HepG2 (cell line): Measurements from ENCODE around the gene POMP. TPM values are rescaled to one million over a fixed set of nuclear protein-coding genes. Genes with fewer than 3 reads are reported as not detected.

Experiments
- ATAC-seq: fragments of 200-7000 bp; cut with Tn5 transposase; 3 replicates; pipeline ENCODE4 v1.9.1; 2020; ENCODE audit warnings: mild to moderate bottlenecking, moderate library complexity
- BruUV-seq: library from RNA; stranded (reverse); fragments of 400-500 nt; replicated peaks from 2 replicates; lab custom pipeline; 2021; lab: Mats Ljungman, UMichigan
- CTCF ChIA-PET: fragments of 300-600 bp; formaldehyde crosslinking; extraction: SDS; loops from one replicate; lab custom pipeline; 2021; ENCODE audit warnings: low total read pairs, inconsistent platforms, low intra/inter-chr PET ratio; lab: Yijun Ruan, JAX
- POLR2A ChIA-PET: fragments of 350-600 bp; sonication (Branson Sonifier 250); formaldehyde crosslinking; loops from one replicate; lab custom pipeline; 2020; ENCODE audit warnings: antibody characterized with exemption, inconsistent platforms; lab: Yijun Ruan, JAX
- DNase-seq: peaks from one replicate; pipeline ENCODE4 v3.0.0-alpha.2; 2015; ENCODE audit warnings: low spot score
- FAIRE-seq: peaks from 3 replicates; lab custom pipeline; 2011; peaks lifted over from hg19 to GRCh38; lab: Jason Lieb, UNC
- H2AFZ ChIP-seq: one replicate; pipeline ENCODE4 v1.6.1; 2011; ENCODE audit warnings: low read length, inconsistent platforms
- H3K27ac ChIP-seq: fragments of 300-600 bp; 3 replicates; pipeline ENCODE4 v1.8.0; 2011; ENCODE audit warnings: mixed run types, mild to moderate bottlenecking, mixed read lengths, low read length, inconsistent platforms; ENCODE audit not compliant: insufficient read depth; ENCODE audit errors: extremely low read length
- H3K27me3 ChIP-seq, 2 experiments: fragments of 200-600 bp in 1 of 2; 2 replicates in 1 of 2; 3 replicates in 1 of 2; pipeline versions ENCODE4 v1.6.0 to v1.8.0; 2011; ENCODE audit warnings: low read length in 2 of 2, mild to moderate bottlenecking in 2 of 2, moderate library complexity in 2 of 2, inconsistent platforms in 1 of 2; ENCODE audit not compliant: insufficient read depth in 2 of 2, control insufficient read depth in 1 of 2
- H3K36me3 ChIP-seq, 2 experiments: fragments of 200-600 bp in 1 of 2; replicated peaks in 1 of 2; 2 replicates in 1 of 2; 3 replicates in 1 of 2; pipeline versions ENCODE4 v1.5.1 to v1.8.0; 2011; ENCODE audit warnings: low read length in 2 of 2, inconsistent platforms in 1 of 2; ENCODE audit not compliant: insufficient read depth in 2 of 2, control insufficient read depth in 1 of 2
- H3K4me1 ChIP-seq: 2 replicates; pipeline ENCODE4 v1.5.1; 2012; ENCODE audit warnings: low read length, inconsistent platforms; ENCODE audit not compliant: insufficient read depth
- H3K4me2 ChIP-seq: 2 replicates; pipeline ENCODE4 v1.6.0; 2011; ENCODE audit warnings: low read depth, low read length, inconsistent platforms
- H3K4me3 ChIP-seq, 3 experiments: fragments of 200-600 bp in 1 of 3; sonication (generic), shearing (Covaris generic) in 1 of 3; replicated peaks in 1 of 3; 2 replicates each; pipeline ENCODE4 v1.5.1; 2011 to 2016; ENCODE audit warnings: low read length in 3 of 3, inconsistent platforms in 2 of 3, low read depth in 2 of 3, mild to moderate bottlenecking in 2 of 3, control low read depth in 1 of 3, mixed read lengths in 1 of 3; ENCODE audit not compliant: insufficient read depth in 1 of 3
- H3K79me2 ChIP-seq: one replicate; pipeline ENCODE4 v1.6.1; 2011; ENCODE audit warnings: low read length, inconsistent platforms; ENCODE audit not compliant: insufficient read depth
- H3K9ac ChIP-seq: 2 replicates; pipeline ENCODE4 v1.6.0; 2011; ENCODE audit warnings: mild to moderate bottlenecking, low read depth, low read length, inconsistent platforms; ENCODE audit not compliant: insufficient read depth
- H3K9me3 ChIP-seq: 2 replicates; pipeline ENCODE4 v1.5.1; 2012; ENCODE audit warnings: mild to moderate bottlenecking, low read length
- H4K20me1 ChIP-seq: 2 replicates; pipeline ENCODE4 v1.6.0; 2011; ENCODE audit warnings: inconsistent platforms, mild to moderate bottlenecking, low read length, moderate library complexity; ENCODE audit not compliant: insufficient read depth
- FLYWCH1 ChIP-seq: sonication (generic); formaldehyde crosslinking; IDR thresholded peaks from 2 replicates; pipeline ENCODE4 v1.8.1; 2023; ENCODE audit warnings: mild to moderate bottlenecking, missing genetic modification reagents
- FOXK2 ChIP-seq: fragments of 450-650 bp; IDR thresholded peaks from 2 replicates; pipeline ENCODE4 v1.6.1; 2016
- IRF2 ChIP-seq: IDR thresholded peaks from 2 replicates; pipeline ENCODE4 v1.6.1; 2018; ENCODE audit warnings: missing genetic modification reagents, missing compliant biosample characterization
- NCOA2 ChIP-seq: sonication (generic); formaldehyde crosslinking; IDR thresholded peaks from 2 replicates; pipeline ENCODE4 v1.8.0; 2022; ENCODE audit warnings: inconsistent platforms
- RBFOX2 ChIP-seq: fragments of 200-400 bp; formaldehyde crosslinking; IDR thresholded peaks from 2 replicates; pipeline ENCODE4 v1.6.1; 2017; ENCODE audit warnings: low read depth, mild to moderate bottlenecking, low read length
- ZMYM3 ChIP-seq: sonication (generic); formaldehyde crosslinking; IDR thresholded peaks from 2 replicates; pipeline ENCODE4 v1.5.1; 2020; ENCODE audit warnings: mild to moderate bottlenecking, missing genetic modification reagents
- ZNF326 ChIP-seq: sonication (generic); formaldehyde crosslinking; IDR thresholded peaks from 2 replicates; pipeline ENCODE4 v1.4.0; 2020; ENCODE audit warnings: missing genetic modification reagents, borderline replicate concordance
- ZNF777 ChIP-seq: sonication (generic); formaldehyde crosslinking; IDR thresholded peaks from 2 replicates; pipeline ENCODE4 v1.4.0; 2020; ENCODE audit warnings: missing genetic modification reagents
- WGBS: methylation state at CpG from one replicate; pipeline ENCODE4 v1.1.6; 2017; ENCODE audit warnings: low lambda C conversion rate; 5-methylcytosine and 5-hydroxymethylcytosine counted together
- in situ Hi-C: cut with HindIII; loops from 2 replicates; pipeline ENCODE4 v1.10.0; 2017; ENCODE audit warnings: low pct_unique_long_range_greater_than_20kb; ENCODE audit not compliant: extremely low pct_ligation_motif_present
- intact Hi-C: fragments of 100-400 bp; cut with micrococcal nuclease; formaldehyde crosslinking; loops from one replicate; pipeline ENCODE4 v1.10.0; 2022; ENCODE audit not compliant: unreplicated experiment
- polyA plus RNA-seq, 8 experiments: library from polyadenylated mRNA; depleted of rRNA in 3 of 8; stranded (reverse) in 7 of 8; unstranded in 1 of 8; fragments of >200 nt; fragmentation: Illumina TruSeq in 4 of 8; extraction: Trizol in 4 of 8; gene quantifications; 2 replicates each; pipeline versions ENCODE4 v1.2.1 to v1.2.3, GENCODE V29; 2011 to 2016; ENCODE audit warnings: low read depth in 4 of 8, missing spikeins in 1 of 8, mixed read lengths in 1 of 8; ENCODE audit not compliant: insufficient read depth in 1 of 8
- total RNA-seq, 5 experiments: library from RNA; depleted of rRNA; stranded (reverse); fragments of >200 nt; fragmentation: Illumina TruSeq; extraction: Trizol; gene quantifications; 2 replicates each; pipeline ENCODE4 v1.2.3, GENCODE V29; 2016; ENCODE audit warnings: low read depth in 1 of 5
- TF ChIP-seq, protein P1 (sequence below): sonication (generic); formaldehyde crosslinking; IDR thresholded peaks from 2 replicates; pipeline ENCODE4 v1.5.0; 2020; ENCODE audit warnings: missing genetic modification reagents
- TF ChIP-seq, protein P2 (sequence below): sonication (generic); formaldehyde crosslinking; IDR thresholded peaks from 2 replicates; pipeline ENCODE4 v1.4.0; 2020; ENCODE audit warnings: low read depth, mild to moderate bottlenecking, missing genetic modification reagents
- TF ChIP-seq, protein P3 (sequence below): sonication (generic); formaldehyde crosslinking; IDR thresholded peaks from 2 replicates; pipeline ENCODE4 v1.4.0; 2020; ENCODE audit warnings: mild to moderate bottlenecking, missing genetic modification reagents

Gene POMP
- total and polyA plus RNA-seq, 2 of the 13 experiments (the other 11 are each of a cell fraction or from before 2014, with no cell fraction given), result 30.6 to 118 TPM

DNA sequence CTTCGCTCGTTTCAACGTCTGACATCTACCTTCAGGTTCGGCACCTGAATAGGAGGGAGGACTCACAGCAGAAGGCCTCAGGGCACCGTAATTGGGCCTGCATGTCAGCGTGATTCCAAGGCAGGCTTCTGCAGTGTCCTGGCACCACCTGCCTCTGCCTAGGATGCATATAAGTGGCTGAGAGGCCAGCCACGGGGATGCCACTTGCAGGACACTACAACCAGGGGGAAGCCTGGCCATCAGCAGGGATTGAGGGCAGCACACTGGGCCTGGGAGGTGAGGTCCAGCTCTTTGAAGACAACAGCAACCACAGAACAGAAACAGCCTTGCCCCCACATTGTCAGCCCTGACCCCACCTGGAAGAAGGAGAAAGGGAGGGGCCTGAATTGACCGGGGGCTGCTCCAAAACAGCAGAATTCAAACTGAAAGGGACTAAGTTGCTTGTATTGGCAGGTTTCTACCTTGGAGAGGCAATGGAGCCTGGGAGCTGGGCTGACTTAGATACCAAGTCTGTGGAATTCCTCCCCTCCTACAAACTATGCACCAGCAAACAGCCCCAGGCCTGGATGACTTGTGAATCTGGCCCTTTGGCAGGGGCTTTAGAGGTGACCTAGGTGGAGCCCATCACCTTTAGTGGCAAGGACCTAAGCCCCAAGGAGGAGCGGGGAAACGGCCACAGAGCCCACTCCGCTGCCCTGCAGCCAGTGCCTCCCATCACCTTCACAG, 34.1 kb upstream of the POMP start:
- H3K79me2 ChIP-seq, result no peaks in the 10 kb centered on the region
- no peaks in the 10 kb centered on the region for H4K20me1 ChIP-seq
- no peak overlapping the region for H3K4me3 ChIP-seq
- CTCF ChIA-PET, result no interaction called here
- no peak for DNase-seq
- POLR2A ChIA-PET, result no interaction called here
- 86% methylated on average over 3 of the region's 11 CpGs for WGBS
- in situ Hi-C loops (loop anchor here (25.0 kb wide), 1 partner anchor 563 kb away; no protein-coding TSS in a partner anchor), intact Hi-C loops (no loop called here)
- H3K9me3 ChIP-seq, result no peaks in the 10 kb centered on the region
- no peak overlapping the region for H3K27ac ChIP-seq
- no peaks in the 10 kb centered on the region for H3K4me1 ChIP-seq
- no peak for TF ChIP-seq ZNF326 (CRISPR knock-in tag)
- H3K9ac ChIP-seq, result no peak overlapping the region
- H3K36me3 ChIP-seq, result no peaks in the 10 kb centered on the region
- H3K27me3 ChIP-seq, result no peaks in the 10 kb centered on the region; a peak in 1 of 5 replicates
- peak; percentile 36; the same call in 2 of the 3 replicates for ATAC-seq
- no peak for FAIRE-seq
- H2AFZ ChIP-seq, result no peak overlapping the region
- BruUV-seq, result no TSS peak
- no peak overlapping the region; the same call in 1 of the 2 replicates for H3K4me2 ChIP-seq

DNA sequence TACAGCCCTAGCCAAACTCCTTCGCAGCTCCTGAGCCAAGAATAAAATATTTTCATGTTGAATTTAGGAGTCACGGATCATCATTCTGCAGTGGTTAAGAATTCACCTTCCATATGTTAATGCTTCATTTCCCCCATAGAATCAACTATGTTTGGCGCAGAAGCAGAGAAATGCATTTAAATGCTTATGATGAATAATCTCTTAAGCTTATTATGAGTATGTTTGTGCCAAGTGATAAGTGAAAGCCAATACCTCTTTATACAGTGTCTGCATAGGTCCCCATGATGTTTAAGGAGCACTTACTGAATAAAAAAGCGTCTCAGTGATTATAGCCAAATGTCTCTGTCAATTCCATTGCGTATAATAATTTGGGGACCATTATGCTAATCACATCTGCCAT, 32.7 kb upstream of the POMP start:
- POLR2A ChIA-PET, result no interaction called here
- H4K20me1 ChIP-seq, result no peaks in the 10 kb centered on the region
- ATAC-seq, result no peak
- no peak overlapping the region for H3K9ac ChIP-seq
- TF ChIP-seq, protein P1, sequence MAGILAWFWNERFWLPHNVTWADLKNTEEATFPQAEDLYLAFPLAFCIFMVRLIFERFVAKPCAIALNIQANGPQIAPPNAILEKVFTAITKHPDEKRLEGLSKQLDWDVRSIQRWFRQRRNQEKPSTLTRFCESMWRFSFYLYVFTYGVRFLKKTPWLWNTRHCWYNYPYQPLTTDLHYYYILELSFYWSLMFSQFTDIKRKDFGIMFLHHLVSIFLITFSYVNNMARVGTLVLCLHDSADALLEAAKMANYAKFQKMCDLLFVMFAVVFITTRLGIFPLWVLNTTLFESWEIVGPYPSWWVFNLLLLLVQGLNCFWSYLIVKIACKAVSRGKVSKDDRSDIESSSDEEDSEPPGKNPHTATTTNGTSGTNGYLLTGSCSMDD (CRISPR knock-in tag), result no peak
- TF ChIP-seq, protein P2, sequence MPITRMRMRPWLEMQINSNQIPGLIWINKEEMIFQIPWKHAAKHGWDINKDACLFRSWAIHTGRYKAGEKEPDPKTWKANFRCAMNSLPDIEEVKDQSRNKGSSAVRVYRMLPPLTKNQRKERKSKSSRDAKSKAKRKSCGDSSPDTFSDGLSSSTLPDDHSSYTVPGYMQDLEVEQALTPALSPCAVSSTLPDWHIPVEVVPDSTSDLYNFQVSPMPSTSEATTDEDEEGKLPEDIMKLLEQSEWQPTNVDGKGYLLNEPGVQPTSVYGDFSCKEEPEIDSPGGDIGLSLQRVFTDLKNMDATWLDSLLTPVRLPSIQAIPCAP (CRISPR knock-in tag), result no peak
- TF ChIP-seq FOXK2 (no peak), FLYWCH1 (no peak), IRF2 (CRISPR knock-in tag) (no peak), ZNF777 (CRISPR knock-in tag) (no peak), ZMYM3 (CRISPR knock-in tag) (no peak), RBFOX2 (no peak), NCOA2 (no peak)
- TF ChIP-seq, protein P3, sequence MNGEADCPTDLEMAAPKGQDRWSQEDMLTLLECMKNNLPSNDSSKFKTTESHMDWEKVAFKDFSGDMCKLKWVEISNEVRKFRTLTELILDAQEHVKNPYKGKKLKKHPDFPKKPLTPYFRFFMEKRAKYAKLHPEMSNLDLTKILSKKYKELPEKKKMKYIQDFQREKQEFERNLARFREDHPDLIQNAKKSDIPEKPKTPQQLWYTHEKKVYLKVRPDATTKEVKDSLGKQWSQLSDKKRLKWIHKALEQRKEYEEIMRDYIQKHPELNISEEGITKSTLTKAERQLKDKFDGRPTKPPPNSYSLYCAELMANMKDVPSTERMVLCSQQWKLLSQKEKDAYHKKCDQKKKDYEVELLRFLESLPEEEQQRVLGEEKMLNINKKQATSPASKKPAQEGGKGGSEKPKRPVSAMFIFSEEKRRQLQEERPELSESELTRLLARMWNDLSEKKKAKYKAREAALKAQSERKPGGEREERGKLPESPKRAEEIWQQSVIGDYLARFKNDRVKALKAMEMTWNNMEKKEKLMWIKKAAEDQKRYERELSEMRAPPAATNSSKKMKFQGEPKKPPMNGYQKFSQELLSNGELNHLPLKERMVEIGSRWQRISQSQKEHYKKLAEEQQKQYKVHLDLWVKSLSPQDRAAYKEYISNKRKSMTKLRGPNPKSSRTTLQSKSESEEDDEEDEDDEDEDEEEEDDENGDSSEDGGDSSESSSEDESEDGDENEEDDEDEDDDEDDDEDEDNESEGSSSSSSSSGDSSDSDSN, result no peak
- TF ChIP-seq, all 625 proteins: peak for 0
- no peak for DNase-seq
- no peak overlapping the region for H3K4me2 ChIP-seq
- no peaks in the 10 kb centered on the region; a peak in 1 of 5 replicates for H3K27me3 ChIP-seq
- in situ Hi-C loops, result loop anchor here (25.0 kb wide), 1 partner anchor 564 kb away; no protein-coding TSS in a partner anchor
- no peaks in the 10 kb centered on the region for H3K36me3 ChIP-seq
- no peaks in the 10 kb centered on the region for H3K9me3 ChIP-seq
- CTCF ChIA-PET, result no interaction called here
- H3K27ac ChIP-seq, result no peak overlapping the region
- intact Hi-C loops, result no loop called here
- no TSS peak for BruUV-seq
- H3K4me3 ChIP-seq, result no peak overlapping the region
- 41% methylated on average over 5 of the region's 5 CpGs for WGBS
- H3K4me1 ChIP-seq, result no peaks in the 10 kb centered on the region
- no peak for FAIRE-seq
- no peak overlapping the region for H2AFZ ChIP-seq
- no peaks in the 10 kb centered on the region for H3K79me2 ChIP-seq
